ENCODE results near the gene RAB1B.

RAB1B gene

DNA sequence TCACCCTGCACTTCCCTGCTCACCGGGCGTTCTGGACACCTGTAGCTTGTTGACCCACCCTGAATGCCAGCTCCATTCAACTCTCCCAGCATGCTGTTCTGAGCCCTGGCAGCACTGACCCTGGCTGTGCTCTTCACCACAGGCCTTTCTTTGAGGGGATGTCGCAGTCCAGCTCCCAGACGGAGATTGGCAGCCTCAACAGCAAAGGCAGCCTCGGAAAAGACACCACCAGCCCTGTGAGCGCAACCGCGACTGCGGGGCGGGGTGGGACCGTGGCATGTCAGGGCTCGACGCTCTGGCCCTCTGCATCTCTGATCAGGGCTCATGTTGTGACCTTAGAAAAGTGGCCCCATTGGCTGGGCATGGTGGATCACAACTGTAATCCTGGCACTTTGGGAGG lies 47.4 kb upstream of the RAB1B start:
- Histone ChIP-seq H3K36me3 (replicated peaks; ENCODE audit: low read depth, low read length) (peaks cover 6% of the 10 kb centered on the region), H3K27ac (ENCODE audit: low read length) (no peak overlapping the region), H3K4me1 (ENCODE audit: low read length) (peaks cover 22% of the 10 kb centered on the region), H3K9ac (ENCODE audit: low read length) (no peak overlapping the region), H3K9me3 (ENCODE audit: insufficient read depth, low read length) (no peaks in the 10 kb centered on the region), H3K4me3 (ENCODE audit: low read length) (no peak overlapping the region), H3K27me3 (ENCODE audit: low read depth, low read length) (no peaks in the 10 kb centered on the region), H3K4me2 (ENCODE audit: low read length) (no peak overlapping the region), H3K79me2 (ENCODE audit: low read length) (no peaks in the 10 kb centered on the region), H4K20me1 (ENCODE audit: insufficient read depth, low read length) (no peaks in the 10 kb centered on the region), H2AFZ (ENCODE audit: low read depth, low read length) (no peak overlapping the region)
- no peak for TF ChIP-seq EZH2phosphoT487 (IDR thresholded peaks at IDR 0.05; ENCODE audit: low read depth)
- TF ChIP-seq, protein P1, sequence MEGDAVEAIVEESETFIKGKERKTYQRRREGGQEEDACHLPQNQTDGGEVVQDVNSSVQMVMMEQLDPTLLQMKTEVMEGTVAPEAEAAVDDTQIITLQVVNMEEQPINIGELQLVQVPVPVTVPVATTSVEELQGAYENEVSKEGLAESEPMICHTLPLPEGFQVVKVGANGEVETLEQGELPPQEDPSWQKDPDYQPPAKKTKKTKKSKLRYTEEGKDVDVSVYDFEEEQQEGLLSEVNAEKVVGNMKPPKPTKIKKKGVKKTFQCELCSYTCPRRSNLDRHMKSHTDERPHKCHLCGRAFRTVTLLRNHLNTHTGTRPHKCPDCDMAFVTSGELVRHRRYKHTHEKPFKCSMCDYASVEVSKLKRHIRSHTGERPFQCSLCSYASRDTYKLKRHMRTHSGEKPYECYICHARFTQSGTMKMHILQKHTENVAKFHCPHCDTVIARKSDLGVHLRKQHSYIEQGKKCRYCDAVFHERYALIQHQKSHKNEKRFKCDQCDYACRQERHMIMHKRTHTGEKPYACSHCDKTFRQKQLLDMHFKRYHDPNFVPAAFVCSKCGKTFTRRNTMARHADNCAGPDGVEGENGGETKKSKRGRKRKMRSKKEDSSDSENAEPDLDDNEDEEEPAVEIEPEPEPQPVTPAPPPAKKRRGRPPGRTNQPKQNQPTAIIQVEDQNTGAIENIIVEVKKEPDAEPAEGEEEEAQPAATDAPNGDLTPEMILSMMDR (IDR thresholded peaks at IDR 0.05; ENCODE audit: low read depth, low read length): no peak

DNA sequence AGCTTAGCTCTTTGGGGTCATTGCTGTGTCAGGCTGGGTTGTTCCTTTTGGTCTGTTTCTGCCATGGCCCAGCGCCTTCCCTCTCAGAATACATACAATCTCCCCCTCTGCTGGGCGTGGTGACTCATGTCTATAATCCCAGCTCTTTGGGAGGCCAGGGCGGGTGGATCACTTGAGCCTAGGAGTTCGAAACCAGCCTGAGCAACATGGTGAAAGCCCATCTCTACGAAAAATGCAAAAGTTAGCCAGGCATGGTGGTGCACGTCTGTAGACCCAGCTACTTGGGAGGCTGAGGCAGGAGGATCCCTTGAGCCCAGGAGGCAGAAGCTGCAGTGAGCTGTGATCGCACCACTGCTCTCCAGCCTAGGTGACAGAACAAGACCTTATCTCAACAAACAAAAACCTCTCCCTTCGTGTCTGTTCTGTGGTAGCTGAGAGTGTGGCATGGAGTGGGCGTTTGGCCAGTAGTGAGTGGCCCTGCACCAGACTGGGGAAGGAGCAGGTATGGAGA lies 46.7 kb upstream of the RAB1B start:
- Histone ChIP-seq H3K79me2 (ENCODE audit: low read length) (no peaks in the 10 kb centered on the region), H3K4me3 (ENCODE audit: low read length) (peak overlapping the region; percentile 48), H3K9ac (ENCODE audit: low read length) (peak overlapping the region; percentile 70), H3K27ac (ENCODE audit: low read length) (peak overlapping the region; percentile 91), H4K20me1 (ENCODE audit: insufficient read depth, low read length) (no peaks in the 10 kb centered on the region), H3K4me2 (ENCODE audit: low read length) (peak overlapping the region; percentile 76), H3K9me3 (ENCODE audit: insufficient read depth, low read length) (no peaks in the 10 kb centered on the region), H3K27me3 (ENCODE audit: low read depth, low read length) (no peaks in the 10 kb centered on the region), H2AFZ (ENCODE audit: low read depth, low read length) (peak overlapping the region; percentile 34; the same call in 1 of the 2 replicates), H3K36me3 (replicated peaks; ENCODE audit: low read depth, low read length) (no peaks in the 10 kb centered on the region), H3K4me1 (ENCODE audit: low read length) (peaks cover 30% of the 10 kb centered on the region)
- no peak for TF ChIP-seq EZH2phosphoT487 (IDR thresholded peaks at IDR 0.05; ENCODE audit: low read depth)
- TF ChIP-seq, protein P1 (IDR thresholded peaks at IDR 0.05; ENCODE audit: low read depth, low read length): peak; percentile 30

DNA sequence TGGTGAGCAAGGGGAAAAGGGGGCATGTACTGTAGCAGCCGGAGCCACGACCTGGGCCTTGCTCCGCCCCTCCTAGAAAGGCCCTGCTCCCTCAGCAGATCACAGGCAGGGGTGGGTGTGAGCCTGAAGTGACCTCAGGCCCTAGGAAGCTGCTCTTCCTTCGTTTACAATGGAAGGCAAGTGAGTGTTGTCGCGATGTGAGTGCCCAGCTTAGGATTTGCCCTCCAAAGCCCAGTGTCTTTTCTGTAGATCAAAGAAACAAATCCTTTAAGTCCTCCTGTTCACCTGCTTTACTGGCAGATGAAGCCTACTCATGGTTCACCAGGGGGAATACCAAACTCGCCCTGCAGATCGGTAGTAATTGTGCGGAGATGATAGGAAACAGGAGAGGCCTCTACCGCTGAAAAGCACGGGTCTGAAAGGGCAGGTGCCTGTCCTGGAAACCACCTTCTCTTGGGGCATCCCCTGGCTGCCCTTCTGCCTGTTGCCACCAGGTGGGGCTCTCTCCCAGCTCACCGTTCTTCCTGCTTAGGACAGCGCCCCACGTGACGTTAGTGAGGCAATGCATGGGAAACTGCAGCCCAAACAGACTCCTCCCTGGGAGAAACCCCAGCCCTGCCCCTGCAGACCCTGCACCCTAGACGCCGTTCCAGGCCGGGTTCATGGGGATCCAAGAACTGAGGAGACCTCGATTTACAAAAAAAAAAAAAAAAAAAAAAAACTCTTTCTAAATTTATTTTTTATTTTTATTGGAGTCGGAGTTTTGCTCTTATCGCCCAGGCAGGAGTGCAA lies 45.9 kb upstream of the RAB1B start:
- H3K36me3 ChIP-seq (replicated peaks; ENCODE audit: low read depth, low read length): no peaks in the 10 kb centered on the region
- TF ChIP-seq EZH2phosphoT487 (IDR thresholded peaks at IDR 0.05; ENCODE audit: low read depth): no peak
- TF ChIP-seq, protein P1 (IDR thresholded peaks at IDR 0.05; ENCODE audit: low read depth, low read length): peak; percentile 100
- H3K27ac ChIP-seq (ENCODE audit: low read length): peak overlapping the region; percentile 91
- H3K9me3 ChIP-seq (ENCODE audit: insufficient read depth, low read length): no peaks in the 10 kb centered on the region
- peak overlapping the region; percentile 34; the same call in 1 of the 2 replicates for H2AFZ ChIP-seq (ENCODE audit: low read depth, low read length)
- no peaks in the 10 kb centered on the region for H3K27me3 ChIP-seq (ENCODE audit: low read depth, low read length)
- peaks cover 33% of the 10 kb centered on the region for H3K4me1 ChIP-seq (ENCODE audit: low read length)
- H3K79me2 ChIP-seq (ENCODE audit: low read length): no peaks in the 10 kb centered on the region
- H3K4me2 ChIP-seq (ENCODE audit: low read length): peak overlapping the region; percentile 76
- peak overlapping the region; percentile 48 for H3K4me3 ChIP-seq (ENCODE audit: low read length)
- peak overlapping the region; percentile 70 for H3K9ac ChIP-seq (ENCODE audit: low read length)
- H4K20me1 ChIP-seq (ENCODE audit: insufficient read depth, low read length): no peaks in the 10 kb centered on the region

DNA sequence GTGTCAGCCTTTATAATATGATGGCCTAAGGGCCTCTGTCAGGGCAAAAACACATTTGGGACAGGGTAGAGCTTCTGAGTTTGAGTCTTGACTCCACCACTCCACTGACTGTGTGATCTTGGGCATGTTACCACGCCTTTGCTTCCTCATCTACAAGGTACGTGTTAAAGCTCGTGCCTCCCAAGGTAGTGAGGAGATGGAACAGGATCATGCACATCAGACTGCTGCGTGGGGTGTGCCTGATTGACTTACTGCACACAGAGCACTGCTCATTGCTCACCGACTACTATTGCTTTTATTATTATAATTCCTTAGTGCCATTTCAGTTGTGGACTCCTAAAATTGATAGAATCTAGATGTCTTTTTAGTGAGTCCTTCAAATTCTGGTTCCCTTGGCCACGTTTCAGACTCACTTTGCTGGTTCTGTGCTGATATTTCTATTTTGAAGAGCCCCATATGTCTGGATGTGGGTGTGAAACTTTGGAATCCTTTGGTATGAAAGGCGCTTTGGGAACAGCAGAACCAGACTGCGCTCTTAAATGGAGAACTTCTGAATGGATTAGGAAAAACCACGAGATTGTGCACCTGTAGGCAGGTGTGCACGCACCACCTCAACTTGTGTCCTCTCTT lies 44.1 kb upstream of the RAB1B start:
- Histone ChIP-seq H3K27ac (ENCODE audit: low read length) (no peak overlapping the region), H3K4me1 (ENCODE audit: low read length) (peaks cover 33% of the 10 kb centered on the region), H3K4me2 (ENCODE audit: low read length) (no peak overlapping the region), H3K4me3 (ENCODE audit: low read length) (no peak overlapping the region), H3K27me3 (ENCODE audit: low read depth, low read length) (no peaks in the 10 kb centered on the region), H3K79me2 (ENCODE audit: low read length) (no peaks in the 10 kb centered on the region), H3K9me3 (ENCODE audit: insufficient read depth, low read length) (no peaks in the 10 kb centered on the region), H3K36me3 (replicated peaks; ENCODE audit: low read depth, low read length) (no peaks in the 10 kb centered on the region), H2AFZ (ENCODE audit: low read depth, low read length) (no peak overlapping the region), H4K20me1 (ENCODE audit: insufficient read depth, low read length) (no peaks in the 10 kb centered on the region), H3K9ac (ENCODE audit: low read length) (no peak overlapping the region)
- TF ChIP-seq, protein P1 (IDR thresholded peaks at IDR 0.05; ENCODE audit: low read depth, low read length): no peak
- TF ChIP-seq EZH2phosphoT487 (IDR thresholded peaks at IDR 0.05; ENCODE audit: low read depth): no peak
